ENCODE data around the gene PIGS.
"Not testable (repeated sequence)": the region's sequence is repeated elsewhere in the genome, so short reads cannot be mapped to it uniquely, and the experiment has no call there.

PIGS gene

DNA sequence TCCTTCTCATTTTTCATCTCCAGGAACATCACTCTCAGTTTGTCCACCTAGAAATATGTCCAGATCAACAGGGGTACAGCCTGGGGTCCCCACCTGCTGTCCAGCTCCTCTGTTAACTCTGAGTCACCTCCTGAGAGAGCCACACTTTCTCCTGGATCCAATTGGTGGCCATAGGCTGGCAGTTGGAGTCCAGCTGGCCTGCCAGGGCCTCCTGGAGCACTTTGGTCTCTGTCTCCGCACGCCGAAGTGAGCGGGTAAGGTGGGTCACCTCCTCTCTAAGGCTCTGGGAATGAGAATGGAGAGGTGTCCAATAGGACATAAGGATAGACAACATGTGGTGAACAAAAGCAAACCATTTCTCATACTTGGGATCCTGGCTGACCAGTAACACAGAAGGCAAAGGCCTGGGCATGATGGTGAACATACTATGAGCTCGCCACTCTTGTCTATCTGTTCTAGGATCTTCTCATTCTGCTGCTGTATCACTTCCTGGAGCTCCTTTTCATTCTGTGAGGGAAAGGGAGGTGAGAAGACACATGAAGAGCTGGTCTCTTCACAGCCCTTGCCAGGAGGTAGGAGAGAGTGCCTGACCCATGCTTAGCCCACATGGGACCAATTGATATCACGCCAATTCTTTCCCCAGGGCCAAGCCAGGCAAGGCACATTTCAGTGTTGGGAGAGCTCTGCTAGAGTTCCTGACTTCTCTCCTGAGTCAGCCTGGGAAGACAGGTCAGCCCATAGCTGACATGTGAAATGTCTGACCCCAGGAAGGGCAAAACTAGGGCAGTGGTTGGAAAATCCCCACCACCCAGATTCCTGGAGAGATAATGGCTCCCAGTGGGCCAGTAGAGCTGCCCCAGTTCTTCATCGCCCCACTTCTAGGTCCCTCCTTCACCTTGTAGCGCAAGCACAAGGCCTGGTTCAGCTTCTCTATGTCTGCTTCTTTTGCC is 7.2 kb upstream of the PIGS start:
- DNase-seq (ENCODE audit: low spot score): no peak

DNA sequence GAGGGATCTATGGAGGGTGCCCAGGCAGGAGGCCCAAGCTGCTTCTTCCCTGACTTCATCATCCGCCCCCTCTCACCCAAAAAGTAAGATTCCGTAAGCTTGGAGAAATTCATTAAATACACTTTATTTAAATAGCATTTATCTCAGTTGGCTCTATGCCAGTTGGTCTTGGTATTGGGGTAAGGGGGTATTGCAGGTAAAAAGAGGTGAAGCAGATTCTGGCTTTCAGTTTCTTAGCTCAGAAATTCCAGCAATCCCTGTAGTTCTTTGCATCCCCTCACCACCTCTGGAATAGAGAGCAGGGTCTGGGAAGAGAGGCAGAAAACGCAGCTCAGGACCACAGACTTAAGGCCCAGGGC is 6.1 kb upstream of the PIGS start:
- DNase-seq (ENCODE audit: low spot score): no peak

DNA sequence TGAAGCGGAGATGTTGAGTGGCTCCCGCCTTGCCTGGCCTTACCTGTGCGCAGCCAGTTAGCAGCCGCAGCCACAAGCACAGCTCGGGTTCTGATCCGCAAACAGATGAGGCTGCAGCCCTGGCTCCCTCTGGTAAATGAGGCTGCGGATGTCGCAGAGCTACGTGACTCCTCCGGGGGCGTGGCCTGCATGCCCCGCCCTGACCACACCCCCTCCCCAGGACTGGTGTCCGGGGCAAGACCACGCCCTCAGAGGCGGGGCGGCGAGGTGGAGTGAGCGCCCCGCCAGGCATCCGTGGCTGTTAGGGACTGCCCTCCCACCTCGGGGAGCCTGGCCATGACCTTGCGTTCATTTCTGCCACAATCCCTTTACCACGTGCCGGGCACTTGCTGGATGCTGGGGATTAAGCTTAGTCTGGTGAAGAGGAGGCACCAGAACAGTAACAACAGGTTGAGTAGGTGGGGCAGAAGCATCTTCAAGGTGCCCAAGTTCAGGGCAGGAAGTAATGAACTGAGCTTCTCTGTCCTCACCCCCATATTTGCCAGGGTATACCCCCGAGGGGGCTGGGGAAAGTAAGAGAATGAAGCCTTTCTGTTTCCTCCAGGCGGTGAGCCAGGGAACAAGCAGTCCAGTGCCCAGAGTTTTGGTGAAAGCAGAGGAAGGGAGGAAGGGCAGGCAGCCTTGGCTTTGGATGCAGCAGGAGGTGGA is 5.6 kb upstream of the PIGS start, which contains the start of gene ALDOC:
TSS of gene ALDOC (minus strand) at position 138 of the 708 bp plus-strand sequence. CDS start 1,363 bp downstream, outside the sequence.
- peak; percentile 97 for DNase-seq (ENCODE audit: low spot score)

DNA sequence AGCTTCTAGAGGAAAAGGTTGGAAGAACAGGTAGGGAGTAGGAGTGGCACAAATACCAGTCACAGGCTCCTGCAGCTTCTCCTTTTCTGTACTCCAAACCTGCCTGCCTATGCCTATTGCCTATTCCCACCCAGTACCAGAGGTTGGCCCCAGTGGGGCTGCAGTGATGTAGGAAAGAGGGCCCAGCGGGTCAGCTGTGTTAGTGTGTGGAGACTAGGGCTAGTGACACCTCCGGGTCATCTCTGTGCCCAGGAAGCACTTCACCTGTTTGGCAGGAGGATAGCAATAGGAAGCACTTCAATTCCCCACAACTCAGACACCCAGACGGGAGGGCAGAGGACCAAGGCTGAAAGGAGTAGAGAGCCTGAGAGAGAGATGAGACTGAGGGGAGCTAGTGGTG is 4.7 kb upstream of the PIGS start:
- DNase-seq (ENCODE audit: low spot score): not testable (repeated sequence)

DNA sequence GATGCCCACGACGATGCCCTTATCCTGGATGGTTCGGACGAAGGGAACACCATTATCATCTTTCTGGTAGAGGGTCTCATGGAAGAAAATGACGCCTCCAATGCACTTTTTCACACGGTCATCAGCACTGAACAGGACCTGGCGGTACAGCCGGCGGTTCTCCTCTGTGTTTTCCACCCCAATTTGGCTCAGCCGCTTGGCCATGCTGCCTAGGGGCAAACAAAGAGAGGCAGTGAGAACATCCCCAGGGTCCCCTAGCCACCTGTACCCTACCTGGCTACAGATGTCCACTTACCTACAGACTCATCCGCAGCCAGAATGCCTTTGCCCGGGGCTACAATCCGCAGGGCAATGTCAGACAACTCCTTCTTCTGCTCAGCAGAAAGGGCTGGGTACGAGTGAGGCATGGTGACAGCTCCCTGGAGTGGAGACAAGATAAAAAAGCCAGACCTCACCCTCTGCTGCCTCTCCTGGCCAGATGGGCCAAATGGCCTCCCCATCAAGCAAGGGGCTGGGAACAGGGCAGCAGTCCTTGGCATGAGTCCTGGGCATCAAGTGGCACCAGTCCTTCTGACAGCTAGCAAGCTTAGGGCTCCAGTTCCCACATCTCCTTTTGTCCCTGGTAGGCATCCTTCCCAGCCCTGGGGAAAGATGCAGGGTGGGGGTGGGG is 3.9 kb upstream of the PIGS start:
- DNase-seq (ENCODE audit: low spot score): no peak

DNA sequence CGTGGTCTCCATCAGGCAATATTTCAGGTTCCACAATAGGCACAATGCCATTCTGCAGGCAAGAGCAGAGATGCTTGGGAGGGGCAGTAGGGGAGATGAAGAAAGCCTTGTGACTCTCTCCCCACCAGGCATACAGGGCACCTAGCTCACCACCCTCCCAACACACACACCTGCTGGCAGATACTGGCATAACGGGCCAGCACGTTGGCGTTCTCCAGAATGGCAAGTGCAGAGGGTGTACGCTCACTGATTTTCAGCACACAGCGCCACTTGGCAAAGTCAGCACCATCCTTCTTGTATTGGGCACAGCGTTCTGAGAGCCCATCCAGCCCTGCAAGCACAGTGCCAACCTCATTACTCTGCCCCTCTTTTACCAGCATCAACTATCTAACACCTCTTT is 3.2 kb upstream of the PIGS start:
- DNase-seq (ENCODE audit: low spot score): no peak

DNA sequence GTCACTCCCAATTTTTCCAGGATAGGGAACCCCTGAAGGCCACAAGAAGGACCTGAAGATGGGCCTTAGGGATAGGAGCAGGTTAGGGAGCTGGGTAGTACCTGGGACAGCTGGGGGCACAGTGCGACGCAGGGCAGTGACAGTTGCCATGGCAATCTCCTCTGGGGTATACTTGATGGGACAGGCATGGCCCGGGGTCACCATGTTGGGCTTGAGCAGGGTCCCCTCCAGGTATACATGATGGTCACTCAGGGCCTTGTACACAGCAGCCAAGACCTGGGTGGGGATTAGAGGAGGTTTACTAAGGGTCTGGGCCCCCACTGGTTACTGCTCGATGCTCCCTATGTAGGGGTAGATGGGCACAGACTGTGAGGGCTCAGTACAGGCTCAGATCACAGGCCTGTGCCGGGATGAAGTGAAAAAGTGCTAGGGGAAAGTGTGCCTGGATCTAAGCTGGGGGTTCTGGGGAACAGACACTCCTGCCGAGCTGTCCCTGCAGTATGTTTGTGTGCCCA is 2.7 kb upstream of the PIGS start:
- no peak for DNase-seq (ENCODE audit: low spot score)

DNA sequence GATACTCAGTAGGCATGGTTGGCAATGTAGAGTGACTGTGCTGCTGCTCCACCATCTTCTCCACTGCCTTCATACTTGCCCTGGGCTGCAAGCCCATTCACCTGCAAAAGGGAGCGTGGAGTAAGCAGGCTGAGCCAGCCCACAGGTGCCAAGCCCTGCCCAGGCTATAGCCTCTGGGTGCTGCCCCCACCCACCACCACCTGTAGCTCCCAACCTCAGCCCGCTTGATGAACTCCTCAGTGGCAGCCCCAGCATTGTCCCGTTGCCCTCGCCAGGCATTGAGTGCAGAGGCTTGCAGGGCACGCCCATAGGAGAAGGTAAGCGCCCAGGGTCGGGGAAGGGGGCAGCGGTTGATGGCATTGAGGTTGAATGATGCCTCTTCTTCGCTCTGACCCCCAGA is 2.2 kb upstream of the PIGS start:
- DNase-seq (ENCODE audit: low spot score): no peak

DNA sequence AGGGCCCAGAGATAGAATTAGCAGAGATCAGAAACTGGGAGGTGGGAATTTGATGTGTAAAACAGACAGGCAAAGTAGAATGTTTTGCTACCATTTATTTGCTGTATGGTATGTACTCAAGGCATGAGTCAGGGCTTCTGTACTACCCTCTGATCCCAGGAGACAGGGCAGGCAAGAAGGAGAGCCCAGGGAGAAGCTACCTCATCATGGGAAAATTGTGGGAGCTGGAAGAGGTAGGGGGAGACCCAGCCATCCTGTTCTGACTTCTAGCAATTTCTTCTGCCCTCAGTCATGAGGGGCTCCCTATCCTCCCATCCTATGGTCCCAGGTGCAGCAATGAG is 1.7 kb upstream of the PIGS start:
- no peak for DNase-seq (ENCODE audit: low spot score)

DNA sequence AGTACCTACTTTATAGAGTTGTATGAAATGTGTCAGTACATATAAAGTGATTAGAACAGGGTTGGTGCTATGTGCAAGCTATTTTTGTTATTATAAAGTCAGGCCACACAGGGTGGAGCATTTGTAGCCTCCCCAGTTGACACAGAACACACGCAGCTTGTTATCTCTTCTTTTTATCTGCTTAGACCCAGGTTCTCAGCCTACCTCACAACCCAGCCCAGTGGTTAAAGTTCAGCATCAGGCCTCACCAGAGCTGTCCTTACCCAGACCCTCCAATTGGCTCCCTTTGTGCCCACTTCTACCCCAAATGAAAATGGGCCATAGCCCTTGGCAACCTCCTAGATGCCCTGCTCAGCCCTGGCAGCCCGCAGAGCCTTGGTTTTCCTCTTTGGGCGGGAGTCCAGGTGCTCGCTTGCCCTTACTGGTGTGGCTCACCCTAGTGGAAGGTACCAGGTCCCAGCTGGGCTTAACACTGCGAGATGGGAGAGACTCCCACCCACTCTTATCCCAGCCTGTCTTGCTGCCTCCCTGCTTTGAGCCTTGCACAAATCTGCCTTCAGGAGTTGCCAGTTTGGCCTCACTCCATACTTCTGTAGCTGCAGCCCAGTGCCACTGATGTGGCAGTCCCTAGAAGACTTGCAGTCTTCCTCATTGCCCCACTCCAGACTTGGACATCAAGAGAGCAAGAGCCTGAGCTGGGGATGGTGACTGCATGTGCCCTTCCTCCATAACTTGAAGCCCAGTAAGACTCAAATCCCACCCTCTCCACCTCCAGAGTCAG is 1.1 kb upstream of the PIGS start:
- DNase-seq (ENCODE audit: low spot score): no peak

DNA sequence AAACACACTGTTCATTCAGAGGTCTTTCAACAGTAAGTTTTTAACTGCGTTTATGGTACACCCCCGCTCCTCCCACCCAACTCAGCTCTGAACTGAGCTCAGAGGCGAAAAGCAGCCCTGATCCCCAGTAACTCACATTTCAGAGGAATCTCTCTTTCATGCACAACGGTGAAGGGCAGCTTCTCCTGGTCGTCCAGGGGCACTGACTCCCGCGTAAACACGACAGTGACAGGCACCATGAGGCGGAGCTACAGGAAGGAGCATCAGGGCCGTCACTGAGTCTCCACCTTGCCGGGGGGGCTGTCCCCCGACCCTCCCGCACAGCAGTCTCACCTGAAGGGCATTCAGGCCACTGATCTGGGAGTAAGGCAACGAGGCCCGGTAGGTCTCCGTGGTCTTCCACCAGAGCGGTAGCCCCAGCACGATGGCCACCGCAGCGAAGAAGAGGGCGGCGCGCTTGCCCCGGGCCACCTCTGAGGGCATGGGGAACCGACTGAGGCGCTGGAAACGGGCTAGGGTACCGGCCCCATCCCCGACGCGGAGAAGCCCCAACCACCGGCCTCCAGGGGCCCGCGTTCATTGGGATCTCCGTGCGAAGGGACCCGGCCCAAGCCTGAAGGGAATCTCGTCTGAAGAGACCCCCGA is 486 bp downstream of the PIGS start:
- peak; percentile 51 for DNase-seq (ENCODE audit: low spot score)

DNA sequence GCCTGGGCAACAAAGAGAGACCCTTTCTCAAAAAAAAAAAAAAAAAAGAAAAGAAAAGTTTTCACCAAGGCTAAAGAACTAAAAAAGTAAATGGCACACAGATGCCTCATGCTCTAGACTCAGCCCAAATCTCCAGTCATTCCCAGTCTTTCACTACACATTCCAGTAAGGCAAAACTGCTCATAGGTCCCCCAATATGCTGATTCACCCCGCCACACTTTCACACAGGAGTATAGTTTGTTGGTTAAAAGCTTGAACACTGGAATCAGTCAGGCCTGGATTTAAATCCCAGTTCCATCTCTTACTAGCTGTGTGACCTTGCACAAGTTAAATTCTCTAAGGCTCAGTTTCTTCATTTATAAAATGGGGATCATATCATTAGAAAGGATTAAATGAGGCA is 1.9 kb downstream of the PIGS start:
- no peak for DNase-seq (ENCODE audit: low spot score)

DNA sequence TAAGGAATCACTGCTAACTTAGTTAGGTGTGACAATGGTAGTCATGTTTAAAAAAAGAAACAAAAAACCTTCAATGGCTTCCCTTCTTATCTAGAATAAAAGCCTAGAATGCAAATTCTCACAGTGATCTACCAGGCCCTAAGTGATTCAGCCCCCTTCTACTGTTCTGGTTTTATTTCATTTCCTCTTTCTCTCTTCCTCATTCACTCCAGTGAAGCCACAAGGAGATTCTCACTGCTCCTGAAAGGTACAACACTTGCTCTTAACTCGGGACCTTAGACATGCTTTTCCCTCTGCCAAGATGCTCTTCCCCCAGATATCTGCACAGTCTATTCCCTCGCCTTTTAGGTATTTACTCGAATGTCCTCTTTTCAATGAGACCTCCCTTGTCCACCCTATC is 3.7 kb downstream of the PIGS start:
- no peak for DNase-seq (ENCODE audit: low spot score)

DNA sequence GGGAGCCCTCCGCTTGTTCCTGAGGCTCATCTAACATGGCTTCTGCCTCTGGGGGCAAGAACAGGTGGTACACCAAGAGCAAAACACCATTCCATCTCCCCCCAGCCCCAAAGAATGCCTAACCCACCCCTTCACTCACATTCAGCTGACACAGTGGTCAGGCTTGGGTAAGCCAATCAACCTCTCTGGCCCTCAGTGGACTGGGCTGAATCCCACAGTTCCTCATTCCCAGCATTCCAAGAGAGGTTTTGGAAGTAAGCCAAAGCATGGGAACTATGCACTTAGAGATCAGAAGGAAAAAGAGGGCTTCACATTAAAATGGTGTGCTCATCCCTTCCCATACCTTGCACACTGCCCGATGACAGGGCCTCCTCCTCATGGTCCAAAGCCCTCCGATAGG is 7.8 kb downstream of the PIGS start:
- DNase-seq (ENCODE audit: low spot score): no peak

DNA sequence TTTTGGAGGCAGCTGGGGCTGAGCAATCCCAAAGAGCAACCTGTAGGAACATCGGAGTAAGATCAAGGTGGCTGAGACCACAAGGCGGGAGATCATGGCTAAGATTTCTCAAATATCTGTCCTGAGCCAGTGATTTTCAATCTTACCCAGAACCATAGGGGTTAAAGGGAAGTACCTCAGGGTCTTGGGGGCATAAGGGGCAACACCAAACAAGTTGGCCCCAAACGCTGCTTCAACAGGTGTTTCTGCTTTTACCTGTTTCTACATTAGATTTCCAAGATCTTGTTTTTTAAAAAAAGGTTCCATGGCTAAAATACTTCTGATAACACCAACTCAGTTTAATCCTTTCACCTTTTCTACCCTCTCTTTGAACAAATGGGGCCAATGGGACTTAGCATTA is 16.3 kb downstream of the PIGS start:
- no peak for DNase-seq (ENCODE audit: low spot score)

DNA sequence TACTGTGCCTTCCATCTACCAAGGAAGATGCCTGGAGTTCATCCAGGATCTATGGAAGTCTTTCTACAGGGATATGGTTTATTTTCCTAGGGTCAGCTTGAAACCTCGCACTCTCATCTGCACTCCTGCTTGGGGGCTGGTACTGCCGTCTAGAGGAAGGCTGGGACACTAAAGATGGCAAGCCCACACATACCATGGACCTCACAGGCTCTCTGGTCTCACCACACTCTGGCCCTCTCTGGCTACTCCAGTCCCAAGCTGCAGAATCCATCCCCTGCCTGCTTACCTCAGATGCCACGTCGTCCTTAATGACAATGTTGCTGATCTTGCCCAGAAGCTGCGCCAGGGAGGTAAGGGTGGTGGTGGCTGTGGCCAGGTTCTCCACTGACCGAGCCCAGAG is 16.8 kb downstream of the PIGS start:
- no peak for DNase-seq (ENCODE audit: low spot score)

DNA sequence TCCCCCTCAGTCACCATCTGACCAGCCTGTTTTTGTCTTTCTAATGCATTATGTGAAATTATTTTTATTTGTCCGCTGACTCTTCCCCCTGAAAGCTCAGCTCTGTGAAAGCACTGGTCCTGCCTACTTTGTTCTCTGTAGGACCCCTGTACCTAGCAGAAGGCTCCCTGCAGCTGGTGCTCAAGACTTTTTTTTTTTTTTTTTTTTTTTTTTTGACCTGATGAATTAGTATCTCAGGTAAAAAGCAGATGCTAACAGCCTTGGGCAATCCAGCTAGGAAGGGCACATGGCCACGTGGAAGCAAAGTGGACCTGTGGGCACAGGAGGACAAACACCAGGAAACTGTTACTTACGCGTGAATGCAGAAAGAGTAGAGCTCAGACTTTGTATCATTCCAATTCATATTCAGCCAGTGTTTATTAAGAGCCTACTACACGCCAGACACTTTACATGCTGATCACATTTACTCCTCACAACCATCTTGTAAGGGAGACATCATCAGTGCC is 18.3 kb downstream of the PIGS start:
- DNase-seq (ENCODE audit: low spot score): no peak

DNA sequence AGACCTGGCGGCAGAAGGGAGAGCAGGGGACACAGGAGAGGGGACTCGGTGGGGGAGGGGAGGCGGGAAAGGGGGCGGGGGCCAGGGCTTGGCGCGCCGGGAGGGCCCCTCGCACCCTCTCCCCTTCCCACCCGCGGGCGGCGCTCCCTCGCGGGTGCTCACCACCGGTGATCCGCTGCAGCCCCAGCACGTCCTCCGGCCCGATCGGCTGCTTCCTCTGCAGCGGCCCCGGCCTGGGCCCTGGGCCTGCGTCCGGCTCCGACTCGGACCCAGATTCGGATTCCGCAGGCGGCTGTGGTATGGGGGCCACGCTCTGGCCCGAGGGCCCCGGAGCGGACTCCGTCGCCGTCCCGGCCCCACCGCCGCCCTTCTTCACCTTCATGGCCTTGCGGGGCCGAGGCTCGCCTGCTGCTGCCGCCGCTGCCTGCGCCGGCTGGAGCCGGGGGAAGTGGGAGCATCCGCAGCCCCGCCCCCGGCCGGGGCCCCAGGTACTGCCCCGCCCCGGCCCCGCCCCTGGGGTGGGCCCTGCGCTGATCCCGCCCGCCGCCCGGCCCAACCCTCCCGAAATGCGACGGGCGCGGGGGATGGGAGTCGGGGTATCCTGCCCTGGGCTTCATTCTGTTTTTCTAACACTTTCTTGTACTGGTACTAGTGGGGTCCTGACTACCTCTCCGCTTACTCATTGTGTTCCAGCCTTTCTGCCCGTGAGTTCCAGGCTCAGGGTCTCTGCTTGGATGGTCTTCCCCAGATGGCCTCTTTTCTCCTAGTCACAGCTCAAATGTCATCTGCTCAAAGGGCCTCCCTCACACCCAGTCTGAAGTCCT is 18.9 kb downstream of the PIGS start, which contains the start of gene UNC119:
TSS of gene UNC119 (minus strand) at position 449 of the 824 bp plus-strand sequence. CDS start at position 382, 67 bp downstream.
- DNase-seq (ENCODE audit: low spot score): peak; percentile 91

DNA sequence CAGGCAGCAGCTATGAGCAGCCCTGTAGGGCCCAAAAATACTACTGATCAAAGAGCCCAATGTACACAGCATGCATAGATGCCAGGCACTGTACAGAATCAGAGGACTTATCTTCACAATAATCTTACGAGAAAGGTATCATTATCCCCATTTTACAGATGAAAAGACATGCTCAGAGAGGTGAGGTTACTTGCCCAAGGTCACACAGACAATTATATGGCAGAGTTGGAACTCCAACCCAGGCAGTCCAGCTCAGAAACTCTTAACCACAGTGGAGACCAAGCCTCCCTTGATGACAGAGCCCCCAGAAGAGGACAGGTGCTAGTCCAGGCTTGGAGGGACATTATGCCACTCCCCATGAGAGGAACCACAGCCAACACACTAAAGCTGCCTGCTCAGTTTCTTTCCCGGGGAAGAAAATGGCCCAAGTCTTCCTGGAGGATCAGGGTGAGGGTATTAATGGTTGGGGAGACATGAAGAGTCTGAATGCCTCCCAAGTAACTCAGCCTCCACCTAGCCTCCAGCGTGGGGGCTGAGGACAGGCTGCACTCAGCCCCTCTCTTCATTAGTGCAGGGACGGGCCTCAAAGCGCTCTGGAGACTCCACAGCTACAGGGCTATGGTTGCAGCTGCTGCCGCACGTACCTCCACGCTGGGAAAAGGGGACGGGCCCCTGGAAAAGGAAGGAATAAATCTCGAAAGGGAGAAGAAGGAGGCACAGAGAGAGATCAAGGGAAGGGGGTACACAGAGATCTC is 19.7 kb downstream of the PIGS start:
- DNase-seq (ENCODE audit: low spot score): peak; percentile 77
